Uterus (tissue), 4 donors: Measurements from ENCODE around the gene PSMD1. TPM values are rescaled to one million over a fixed set of nuclear protein-coding genes. Genes with fewer than 3 reads are reported as not detected.

Source experiments
- DNase-seq, 2 donors: peaks; one replicate each; pipeline ENCODE4 v3.0.0-alpha.2; 2019 to 2020
- H3K27ac ChIP-seq, 2 donors: fragments of 200-600 bp; sonication (generic); 1 replicate in 1 of 2; 2 replicates in 1 of 2; pipeline ENCODE4 v1.5.1; 2016 to 2018
- H3K27me3 ChIP-seq, 2 donors: fragments of 200-600 bp; sonication (generic); one replicate each; pipeline ENCODE4 v1.5.1; 2018 to 2019; ENCODE audit warnings: control low read depth in 1 of 2
- H3K36me3 ChIP-seq, 2 donors: fragments of 200-600 bp; sonication (generic); one replicate each; pipeline ENCODE4 v1.5.1; 2019; ENCODE audit warnings: control low read depth in 1 of 2
- H3K4me1 ChIP-seq, 2 donors: fragments of 200-600 bp; sonication (generic); one replicate each; pipeline ENCODE4 v1.5.1; 2018 to 2019; ENCODE audit warnings: control low read depth in 1 of 2
- H3K4me3 ChIP-seq, 2 donors: fragments of 200-600 bp; sonication (generic); 1 replicate in 1 of 2; 2 replicates in 1 of 2; pipeline ENCODE4 v1.5.1; 2018 to 2019; ENCODE audit warnings: mild to moderate bottlenecking in 1 of 2
- H3K9me3 ChIP-seq, 2 donors: fragments of 200-600 bp; sonication (generic); one replicate each; pipeline ENCODE4 v1.5.1; 2019; ENCODE audit warnings: control low read depth in 1 of 2
- POLR2A ChIP-seq, 2 donors: fragments of 450-650 bp; IDR thresholded peaks; one replicate each; pipeline ENCODE4 v1.6.1; 2016; ENCODE audit warnings: antibody characterized with exemption in 2 of 2, mild to moderate bottlenecking in 1 of 2, moderate library complexity in 1 of 2
- intact Hi-C: fragments of 100-400 bp; cut with DNase I; formaldehyde crosslinking; loops from one replicate; pipeline ENCODE4 v1.15.1; 2023; ENCODE audit warnings: low total_unique reads
- total RNA-seq, 4 donors: library from RNA; depleted of rRNA in 3 of 4; stranded (reverse); fragments of >200 nt in 3 of 4; gene quantifications; one replicate each; pipeline versions ENCODE4 v1.1.0 to v1.2.4, GENCODE V29; 2014 to 2023
- TF ChIP-seq, protein P1 (sequence below), 4 experiments: fragments of 200-600 bp in 2 of 4; fragments of 450-650 bp in 2 of 4; sonication (generic) in 2 of 4; IDR thresholded peaks; one replicate each; pipeline ENCODE4 v1.5.1; 2016 to 2019; ENCODE audit warnings: antibody characterized with exemption in 4 of 4, mild to moderate bottlenecking in 2 of 4, moderate library complexity in 1 of 4
- donor health status: DM: yes; HTN: yes; CAD: no.

PSMD1 gene
- total RNA-seq, 4 donors from 2014 or later: 54.4 to 96.6 (median 68.6) TPM

DNA sequence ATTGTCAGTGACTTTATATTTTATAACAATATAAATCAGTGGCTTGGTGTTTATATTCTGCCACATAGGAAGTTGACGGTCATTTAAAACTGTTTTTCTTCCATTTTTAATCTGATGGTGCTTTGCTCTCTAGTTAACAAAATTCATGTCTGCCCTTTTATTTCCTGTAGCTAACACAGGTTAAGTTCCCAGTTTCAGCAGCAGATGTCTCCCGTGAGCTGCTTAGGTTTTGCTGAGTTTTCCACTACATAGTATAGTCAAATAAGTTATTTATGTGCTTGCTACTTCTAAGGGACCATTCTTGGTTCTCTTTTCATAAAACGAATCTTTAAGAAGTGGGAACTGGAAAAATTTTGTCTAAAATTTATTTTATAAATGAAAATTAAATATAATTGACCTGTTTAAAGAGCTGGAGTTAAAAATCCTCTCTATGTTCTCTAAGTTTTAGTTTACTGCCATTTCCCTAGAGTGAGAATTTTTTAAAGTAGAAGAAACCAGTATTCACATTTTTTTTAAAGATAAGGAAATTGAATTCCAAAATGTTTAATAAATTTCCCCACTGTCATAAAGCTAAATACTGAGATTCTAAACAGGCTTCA is 47.5 kb downstream of the PSMD1 start:
- peak; percentile 74 to 79 for DNase-seq
- Histone ChIP-seq H3K27ac (peak overlapping the region; percentile 75 to 89), H3K4me1 (peaks cover 0 to 6% of the 10 kb centered on the region in 2 donors), H3K36me3 (no peaks in the 10 kb centered on the region), H3K9me3 (peaks cover 0 to 12% of the 10 kb centered on the region in 2 donors), H3K4me3 (no peak overlapping the region), H3K27me3 (no peaks in the 10 kb centered on the region)
- no peak for TF ChIP-seq POLR2A (IDR thresholded peaks at IDR 0.05)
- TF ChIP-seq, protein P1, sequence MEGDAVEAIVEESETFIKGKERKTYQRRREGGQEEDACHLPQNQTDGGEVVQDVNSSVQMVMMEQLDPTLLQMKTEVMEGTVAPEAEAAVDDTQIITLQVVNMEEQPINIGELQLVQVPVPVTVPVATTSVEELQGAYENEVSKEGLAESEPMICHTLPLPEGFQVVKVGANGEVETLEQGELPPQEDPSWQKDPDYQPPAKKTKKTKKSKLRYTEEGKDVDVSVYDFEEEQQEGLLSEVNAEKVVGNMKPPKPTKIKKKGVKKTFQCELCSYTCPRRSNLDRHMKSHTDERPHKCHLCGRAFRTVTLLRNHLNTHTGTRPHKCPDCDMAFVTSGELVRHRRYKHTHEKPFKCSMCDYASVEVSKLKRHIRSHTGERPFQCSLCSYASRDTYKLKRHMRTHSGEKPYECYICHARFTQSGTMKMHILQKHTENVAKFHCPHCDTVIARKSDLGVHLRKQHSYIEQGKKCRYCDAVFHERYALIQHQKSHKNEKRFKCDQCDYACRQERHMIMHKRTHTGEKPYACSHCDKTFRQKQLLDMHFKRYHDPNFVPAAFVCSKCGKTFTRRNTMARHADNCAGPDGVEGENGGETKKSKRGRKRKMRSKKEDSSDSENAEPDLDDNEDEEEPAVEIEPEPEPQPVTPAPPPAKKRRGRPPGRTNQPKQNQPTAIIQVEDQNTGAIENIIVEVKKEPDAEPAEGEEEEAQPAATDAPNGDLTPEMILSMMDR (IDR thresholded peaks at IDR 0.05): peak; percentile 90 to 95 (median 94)
- intact Hi-C loops: loop anchor here (2.0 kb wide), 1 partner anchor 89 kb away; no protein-coding TSS in a partner anchor

DNA sequence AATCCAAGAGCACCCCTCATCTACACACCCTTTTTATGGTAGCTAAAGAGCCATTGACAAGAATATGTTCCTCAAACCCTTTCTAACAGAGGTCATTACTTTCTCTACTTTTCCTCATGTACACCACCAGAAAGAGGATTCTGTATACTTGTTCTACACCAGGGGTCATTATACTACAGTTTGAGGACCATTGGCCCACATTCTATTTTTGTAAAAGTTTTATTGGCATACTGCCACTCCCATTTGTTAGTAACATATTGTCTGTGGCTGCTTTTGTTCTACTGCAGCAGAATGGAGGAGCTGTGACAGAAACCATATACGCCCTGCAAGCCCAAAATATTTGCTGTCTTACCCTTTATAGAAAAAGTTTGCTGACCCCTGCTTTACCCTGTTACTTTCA is 53.9 kb downstream of the PSMD1 start:
- Histone ChIP-seq H3K9me3 (no peaks in the 10 kb centered on the region), H3K27ac (peak overlapping the region; percentile 75 to 89), H3K36me3 (no peaks in the 10 kb centered on the region), H3K4me3 (no peak overlapping the region), H3K27me3 (no peaks in the 10 kb centered on the region), H3K4me1 (no peaks in the 10 kb centered on the region)
- TF ChIP-seq, protein P1 (IDR thresholded peaks at IDR 0.05): peak; percentile 27 to 59 (median 41)
- no peak for TF ChIP-seq POLR2A (IDR thresholded peaks at IDR 0.05)
- intact Hi-C loops: no loop called here
- DNase-seq: no peak

DNA sequence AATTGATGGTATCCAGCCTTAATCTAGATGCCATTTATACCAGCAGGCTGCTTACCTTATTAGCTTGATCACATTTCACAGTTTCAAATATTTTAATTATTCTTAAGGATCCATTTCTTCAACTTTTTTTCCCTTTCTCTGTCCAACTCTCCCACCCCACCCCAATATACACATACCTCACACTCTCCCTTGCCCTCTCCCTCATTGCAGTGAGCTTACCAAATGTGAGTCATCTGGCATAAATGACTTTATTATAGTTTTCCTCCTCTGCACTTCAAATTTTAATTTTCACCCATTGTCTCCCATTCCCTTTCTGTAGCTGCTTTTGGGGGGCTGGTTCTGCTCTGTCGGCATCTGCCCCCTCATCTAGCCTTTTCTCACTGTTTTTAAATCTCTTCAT is 55.3 kb downstream of the PSMD1 start:
- no peaks in the 10 kb centered on the region for H3K36me3 ChIP-seq
- TF ChIP-seq, protein P1 (IDR thresholded peaks at IDR 0.05): no peak
- TF ChIP-seq POLR2A (IDR thresholded peaks at IDR 0.05): no peak

DNA sequence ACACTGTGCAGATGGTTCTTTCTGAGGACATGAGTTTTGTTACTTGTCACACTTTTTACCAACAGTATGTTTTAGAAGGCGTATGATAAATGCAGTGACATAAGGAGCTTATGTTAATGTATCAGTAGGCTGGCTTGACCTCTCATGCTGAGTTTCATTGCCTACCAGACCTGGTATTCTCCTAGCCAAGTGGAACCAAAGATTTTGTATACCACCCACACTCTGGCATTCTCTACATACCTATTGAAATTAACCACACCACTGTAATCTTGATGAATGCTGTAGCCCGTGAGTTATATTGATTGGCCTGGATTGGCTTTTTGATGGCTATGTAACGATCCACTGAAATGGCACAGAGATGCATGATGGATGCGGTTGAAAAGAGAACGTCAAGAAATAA is 56.8 kb downstream of the PSMD1 start:
- no peak overlapping the region for H3K4me3 ChIP-seq
- H3K27ac ChIP-seq: peak overlapping the region; percentile 75 to 89
- no peaks in the 10 kb centered on the region for H3K36me3 ChIP-seq
- no peaks in the 10 kb centered on the region for H3K4me1 ChIP-seq
- no peaks in the 10 kb centered on the region for H3K27me3 ChIP-seq
- intact Hi-C loops: no loop called here
- no peak for TF ChIP-seq POLR2A (IDR thresholded peaks at IDR 0.05)
- TF ChIP-seq, protein P1 (IDR thresholded peaks at IDR 0.05): no peak
- no peak for DNase-seq
- no peaks in the 10 kb centered on the region for H3K9me3 ChIP-seq

More for the DNA sequence above, 55.3 kb downstream of the PSMD1 start:
- Histone ChIP-seq H3K4me3 (no peak overlapping the region), H3K9me3 (no peaks in the 10 kb centered on the region), H3K27ac (peak overlapping the region; percentile 75 to 89), H3K27me3 (no peaks in the 10 kb centered on the region), H3K4me1 (no peaks in the 10 kb centered on the region)
- intact Hi-C loops: no loop called here
- no peak for DNase-seq

DNA sequence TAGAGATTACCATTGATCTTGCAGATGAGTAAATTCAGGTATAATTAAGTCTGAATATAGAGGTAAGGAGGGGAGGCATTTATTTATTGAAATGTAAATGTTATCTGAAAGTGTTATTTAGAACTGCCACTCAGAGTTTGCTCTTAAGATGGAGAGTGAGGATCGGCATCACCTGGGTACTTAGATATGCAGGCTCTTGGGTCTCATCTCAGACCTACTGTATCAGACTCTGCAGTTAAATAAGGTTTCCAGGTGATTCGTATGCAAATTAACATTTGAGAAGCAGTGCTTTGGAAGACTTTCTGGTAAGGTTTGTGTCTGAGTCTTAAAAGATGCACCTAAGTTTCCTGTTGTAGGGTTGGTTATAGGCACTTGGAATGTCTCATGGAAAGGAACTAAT is 59.0 kb downstream of the PSMD1 start:
- Histone ChIP-seq H3K27me3 (no peaks in the 10 kb centered on the region), H3K36me3 (no peaks in the 10 kb centered on the region), H3K4me1 (no peaks in the 10 kb centered on the region), H3K4me3 (no peak overlapping the region), H3K9me3 (no peaks in the 10 kb centered on the region), H3K27ac (peak overlapping the region; percentile 60 to 89)
- DNase-seq: no peak
- no peak for TF ChIP-seq POLR2A (IDR thresholded peaks at IDR 0.05)
- TF ChIP-seq, protein P1 (IDR thresholded peaks at IDR 0.05): no peak
- intact Hi-C loops: no loop called here
